ENCODE results near the gene FER.

- no peak for TF ChIP-seq POLR2A (IDR thresholded peaks at IDR 0.05)
- TF ChIP-seq CTCF (IDR thresholded peaks at IDR 0.05): no peak
Observed at GRCh38 chr5:108760512-108760911, 12.8 kb downstream of the FER start.
